Skeletal muscle cell (primary cell): ENCODE data around the gene FRYL.
A peak's percentile ranks its signal among the peaks of the same experiment; 100 is the strongest.
"Not testable (repeated sequence)": the region's sequence is repeated elsewhere in the genome, so short reads cannot be mapped to it uniquely, and the experiment has no call there.

Experiments used
- DNase-seq: peaks from one replicate; pipeline ENCODE4 v3.0.0-alpha.2; 2010; ENCODE audit warnings: low read depth
- H3K4me3 ChIP-seq: 2 replicates; pipeline ENCODE4 v1.5.1; 2011; ENCODE audit warnings: low read depth, mild to moderate bottlenecking, control low read depth, low read length, moderate library complexity

FRYL gene

GRCh38 chr4:48483006-48483776 is 296.9 kb downstream of the FRYL start, which contains the start of gene SLC10A4:
TSS of gene SLC10A4 (plus strand) at chr4:48483343. CDS start at chr4:48483562, 219 bp downstream.
- DNase-seq: no peak

GRCh38 chr4:48481581-48481980 is 298.5 kb downstream of the FRYL start:
- no peak for DNase-seq
- H3K4me3 ChIP-seq: no peak overlapping the region

More at GRCh38 chr4:48483006-48483776, 296.9 kb downstream of the FRYL start, which contains the start of gene SLC10A4:
- peak within 1 kb of the TSS; percentile 23 for H3K4me3 ChIP-seq

- no peak for DNase-seq
- no peak overlapping the region for H3K4me3 ChIP-seq
Observed at GRCh38 chr4:48478273-48478672, 301.8 kb downstream of the FRYL start.

- no peak for DNase-seq
- no peak overlapping the region for H3K4me3 ChIP-seq
Observed at GRCh38 chr4:48475770-48476169, 304.3 kb downstream of the FRYL start.

- H3K4me3 ChIP-seq: no peak overlapping the region
- no peak for DNase-seq
Observed at GRCh38 chr4:48472794-48473193, 307.3 kb downstream of the FRYL start.

- no peak for DNase-seq
- no peak overlapping the region for H3K4me3 ChIP-seq
Observed at GRCh38 chr4:48470570-48470969, 309.5 kb downstream of the FRYL start.

- DNase-seq: no peak
Observed at GRCh38 chr4:48470137-48470536, 309.9 kb downstream of the FRYL start.

GRCh38 chr4:48467891-48468290 is 312.2 kb downstream of the FRYL start:
- H3K4me3 ChIP-seq: no peak overlapping the region

More at GRCh38 chr4:48470137-48470536, 309.9 kb downstream of the FRYL start:
- H3K4me3 ChIP-seq: no peak overlapping the region

GRCh38 chr4:48467442-48467841 is 312.6 kb downstream of the FRYL start:
- H3K4me3 ChIP-seq: no peak overlapping the region
- DNase-seq: no peak

More at GRCh38 chr4:48467891-48468290, 312.2 kb downstream of the FRYL start:
- DNase-seq: no peak

- H3K4me3 ChIP-seq: no peak overlapping the region
- no peak for DNase-seq
Observed at GRCh38 chr4:48462363-48462762, 317.7 kb downstream of the FRYL start.

- no peak overlapping the region for H3K4me3 ChIP-seq
- DNase-seq: no peak
Observed at GRCh38 chr4:48461000-48461399, 319.1 kb downstream of the FRYL start.

GRCh38 chr4:48454591-48454990 is 325.5 kb downstream of the FRYL start:
- H3K4me3 ChIP-seq: no peak overlapping the region
- no peak for DNase-seq

GRCh38 chr4:48451656-48452055 is 328.4 kb downstream of the FRYL start:
- not testable (repeated sequence) for DNase-seq, H3K4me3 ChIP-seq

GRCh38 chr4:48450740-48451139 is 329.3 kb downstream of the FRYL start:
- DNase-seq: no peak
- no peak overlapping the region for H3K4me3 ChIP-seq

GRCh38 chr4:48449151-48449550 is 330.9 kb downstream of the FRYL start:
- DNase-seq: no peak

More at GRCh38 chr4:48449151-48449550, 330.9 kb downstream of the FRYL start:
- no peak overlapping the region for H3K4me3 ChIP-seq
